RPMI7951 (cell line): ENCODE data around the gene FAM111A. TPM values are rescaled to one million over a fixed set of nuclear protein-coding genes. Genes with fewer than 3 reads are reported as not detected.
A peak's percentile ranks its signal among the peaks of the same experiment; 100 is the strongest.

Experiments used
- DNase-seq: peaks from one replicate; pipeline ENCODE4 v3.0.0-alpha.2; 2012; ENCODE audit warnings: low read depth
- total RNA-seq: library from RNA; depleted of rRNA; stranded (reverse); fragments of >200 nt; shearing (Covaris generic); gene quantifications from 2 replicates; pipeline ENCODE4 v1.2.3, GENCODE V29; 2014

FAM111A gene
- total RNA-seq, 1 experiment from 2014 or later = 118 TPM

GRCh38 chr11:59179121-59179520, 36.5 kb downstream of the FAM111A start:
- DNase-seq = no peak

- no peak for DNase-seq
Measured at GRCh38 chr11:59180168-59180776, 37.6 kb downstream of the FAM111A start.

DNA sequence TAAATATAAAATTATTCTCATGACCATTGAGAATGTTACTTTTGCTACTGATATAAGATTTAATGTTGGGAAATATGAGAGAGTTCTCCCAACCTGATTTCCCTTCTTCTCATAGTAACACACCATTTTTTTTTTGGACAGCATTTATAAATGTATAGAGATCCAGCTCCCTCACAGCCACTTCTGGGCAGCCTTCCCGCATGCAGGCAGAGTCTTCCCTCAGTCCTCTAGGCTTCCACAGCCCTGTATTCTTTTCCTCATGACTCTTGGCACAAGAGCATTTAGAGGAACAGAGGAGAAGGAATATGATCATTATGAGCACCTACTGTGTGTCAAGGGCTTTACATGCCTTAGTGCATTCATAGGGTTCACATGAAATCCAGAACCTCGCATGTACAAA, 38.3 kb downstream of the FAM111A start:
- no peak for DNase-seq

DNA sequence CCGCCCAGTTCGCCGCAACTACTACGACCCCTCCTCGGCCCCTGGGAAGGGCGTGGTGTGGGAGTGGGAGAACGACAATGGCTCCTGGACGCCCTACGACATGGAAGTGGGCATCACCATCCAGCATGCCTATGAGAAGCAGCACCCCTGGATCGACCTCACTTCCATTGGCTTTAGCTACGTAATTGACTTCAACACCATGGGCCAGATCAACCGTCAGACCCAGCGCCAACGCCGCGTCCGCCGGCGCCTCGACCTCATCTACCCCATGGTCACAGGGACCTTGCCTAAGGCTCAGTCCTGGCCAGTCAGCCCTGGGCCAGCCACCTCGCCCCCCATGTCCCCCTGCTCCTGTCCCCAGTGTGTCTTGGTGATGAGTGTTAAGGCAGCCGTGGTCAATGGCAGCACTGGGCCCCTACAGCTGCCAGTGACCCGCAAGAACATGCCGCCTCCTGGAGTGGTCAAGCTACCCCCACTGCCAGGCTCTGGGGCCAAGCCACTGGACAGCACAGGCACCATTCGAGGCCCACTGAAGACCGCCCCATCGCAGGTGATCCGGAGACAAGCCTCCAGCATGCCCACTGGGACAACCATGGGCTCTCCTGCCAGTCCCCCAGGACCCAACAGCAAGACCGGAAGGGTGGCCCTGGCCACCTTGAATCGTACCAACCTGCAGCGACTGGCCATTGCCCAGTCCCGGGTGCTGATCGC, 39.2 kb downstream of the FAM111A start:
- DNase-seq = no peak

- no peak for DNase-seq
Measured at GRCh38 chr11:59182457-59183151, 39.9 kb downstream of the FAM111A start.

GRCh38 chr11:59183771-59184170, 41.1 kb downstream of the FAM111A start:
- DNase-seq = no peak

DNA sequence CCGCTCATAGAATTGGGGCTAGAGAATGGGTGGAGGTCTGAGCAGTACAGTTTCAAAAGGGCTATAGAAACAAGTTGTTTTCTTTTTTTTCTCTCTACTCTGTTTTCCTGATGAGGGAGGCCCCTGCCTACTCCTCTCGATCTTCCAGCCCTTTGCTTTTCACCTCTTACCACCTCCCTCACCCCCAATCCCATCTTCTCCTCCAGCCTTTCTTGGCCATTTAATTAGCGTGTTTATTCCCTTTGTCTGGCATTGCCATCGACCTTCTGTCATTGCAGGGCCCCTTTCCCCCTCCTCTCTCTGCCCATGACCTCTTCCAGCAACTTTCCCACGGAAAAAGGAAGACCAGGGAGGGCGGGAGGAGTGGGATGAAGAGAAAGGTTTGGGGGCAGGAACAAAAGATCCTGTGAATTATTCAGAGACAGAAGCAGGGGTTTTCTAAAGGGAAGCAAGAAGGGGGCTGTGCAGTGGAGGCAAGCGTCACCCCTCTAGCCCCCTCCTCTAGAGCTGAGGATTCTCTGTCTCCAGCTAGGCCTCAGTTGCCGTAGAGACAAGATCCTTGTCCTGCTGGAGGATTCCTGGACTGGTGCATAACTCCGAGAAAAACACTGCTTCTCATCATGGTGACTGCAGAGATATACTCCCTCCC, 42.2 kb downstream of the FAM111A start:
- DNase-seq = no peak

GRCh38 chr11:59185386-59185945, 42.8 kb downstream of the FAM111A start:
- DNase-seq = no peak

- DNase-seq = no peak
Measured at GRCh38 chr11:59186130-59186594, 43.5 kb downstream of the FAM111A start.

GRCh38 chr11:59187035-59187434, 44.4 kb downstream of the FAM111A start:
- no peak for DNase-seq

DNA sequence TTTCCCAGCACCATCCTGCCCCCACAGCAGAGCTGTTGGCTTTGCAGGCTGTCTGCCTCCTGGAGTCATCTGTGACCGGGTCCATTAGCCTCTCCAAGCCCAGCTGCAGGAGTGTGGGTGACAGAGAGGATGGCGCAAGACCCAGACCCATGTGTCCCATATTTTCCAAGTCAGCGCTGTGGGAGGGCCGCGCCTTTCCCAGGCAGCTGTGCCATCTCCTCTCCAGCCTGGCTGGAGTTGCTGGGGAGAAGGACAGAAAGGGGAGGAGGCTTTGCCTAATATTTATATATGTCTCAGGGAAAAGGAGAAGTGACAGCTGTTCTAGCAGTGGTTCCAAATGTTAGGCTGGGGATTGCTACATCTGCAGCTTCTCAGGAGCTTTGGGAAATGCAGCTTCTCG, 44.9 kb downstream of the FAM111A start:
- DNase-seq = no peak

DNA sequence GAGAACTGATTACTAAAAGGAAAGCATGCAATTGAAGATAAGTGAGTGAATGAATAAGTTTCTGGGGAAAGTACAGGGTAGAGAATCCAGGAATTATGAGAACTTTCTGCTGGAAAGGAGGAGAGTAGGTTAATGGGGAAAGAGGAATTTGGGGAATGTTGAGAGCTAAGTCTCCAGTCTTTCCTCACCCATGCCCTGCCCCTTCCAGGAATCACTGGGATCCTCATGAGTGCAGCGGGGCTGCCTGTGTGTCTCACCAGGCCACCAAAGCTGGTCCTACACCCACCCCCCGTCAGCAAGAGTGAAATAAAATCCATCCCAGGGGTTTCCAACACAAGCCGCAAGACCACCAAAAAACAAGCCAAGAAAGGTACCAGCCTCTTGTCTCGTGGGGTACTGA, 46.3 kb downstream of the FAM111A start:
- no peak for DNase-seq

GRCh38 chr11:59189986-59190385, 47.3 kb downstream of the FAM111A start:
- DNase-seq = no peak

GRCh38 chr11:59191095-59191494, 48.4 kb downstream of the FAM111A start:
- no peak for DNase-seq

GRCh38 chr11:59191890-59192289, 49.2 kb downstream of the FAM111A start:
- no peak for DNase-seq

DNA sequence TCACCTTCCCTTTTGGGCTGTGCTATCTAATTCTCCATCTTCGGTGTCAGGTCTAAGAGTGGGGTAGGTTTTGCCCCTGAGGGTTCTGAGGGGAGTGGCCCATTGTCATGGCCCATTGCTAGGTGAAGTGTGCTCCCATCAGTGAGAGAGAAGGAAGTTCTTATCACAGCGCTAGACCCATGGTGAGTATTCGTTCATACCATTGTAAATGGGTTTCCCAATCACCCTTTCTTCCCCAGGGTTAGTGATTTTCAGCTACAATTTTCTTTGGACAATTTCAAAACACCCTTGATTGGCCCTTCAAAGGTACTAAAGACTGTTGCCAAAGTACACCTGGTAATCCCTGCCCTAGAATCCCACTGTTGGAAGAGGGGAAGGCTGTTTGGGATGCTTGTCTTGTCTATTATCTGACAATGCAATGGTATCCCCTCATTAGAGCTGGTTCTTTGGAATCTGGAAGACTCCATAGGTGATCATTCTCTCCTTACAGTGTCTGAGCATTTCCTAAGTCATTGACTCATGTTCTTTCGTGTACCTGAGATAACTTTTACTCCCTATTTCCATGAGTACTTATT, 49.9 kb downstream of the FAM111A start:
- DNase-seq = no peak

DNA sequence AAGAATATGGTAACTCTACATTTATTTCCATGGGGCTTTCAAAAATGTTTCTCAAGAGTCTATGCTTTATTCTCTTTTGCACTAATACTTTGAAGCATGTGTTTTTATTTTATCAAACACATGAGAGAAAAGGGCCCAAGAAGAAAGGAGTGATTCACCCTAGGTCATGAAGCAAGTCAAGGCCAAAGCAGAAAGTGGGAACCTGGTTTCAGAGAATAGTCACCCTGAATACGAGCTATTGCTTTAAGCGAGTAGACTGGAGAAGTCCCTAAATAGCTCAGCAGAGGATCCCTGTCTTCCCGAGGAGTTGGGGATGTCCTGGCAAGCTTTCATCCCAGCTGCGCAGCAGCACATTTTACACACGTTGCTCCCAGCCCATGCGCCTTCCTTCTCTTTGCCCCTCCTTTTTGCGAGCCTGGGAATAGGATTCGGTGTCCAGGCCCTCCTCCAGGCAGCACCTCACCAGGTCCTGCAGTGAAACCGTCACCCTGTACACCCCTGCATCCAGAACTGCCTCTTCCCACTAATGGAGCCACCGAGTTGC, 51.0 kb downstream of the FAM111A start:
- DNase-seq = no peak

DNA sequence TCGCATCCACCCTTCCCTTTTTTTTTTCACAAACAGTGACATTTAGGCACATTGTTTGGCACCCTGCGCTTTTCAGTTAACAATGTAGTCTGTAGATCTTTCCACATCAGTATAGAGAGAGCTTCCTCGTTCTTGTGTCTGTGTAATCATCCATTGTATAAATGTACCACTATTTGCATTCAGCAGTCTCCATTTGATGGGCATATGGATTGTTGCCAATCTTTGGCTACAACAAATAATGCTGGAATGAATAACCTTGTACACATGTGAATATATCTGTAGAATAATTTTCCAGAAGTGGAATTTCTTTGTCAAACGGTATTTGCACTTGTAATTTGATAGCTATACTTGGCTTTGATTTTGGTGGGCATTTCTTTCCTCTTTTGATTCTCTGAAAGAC, 52.9 kb downstream of the FAM111A start:
- DNase-seq = no peak

DNA sequence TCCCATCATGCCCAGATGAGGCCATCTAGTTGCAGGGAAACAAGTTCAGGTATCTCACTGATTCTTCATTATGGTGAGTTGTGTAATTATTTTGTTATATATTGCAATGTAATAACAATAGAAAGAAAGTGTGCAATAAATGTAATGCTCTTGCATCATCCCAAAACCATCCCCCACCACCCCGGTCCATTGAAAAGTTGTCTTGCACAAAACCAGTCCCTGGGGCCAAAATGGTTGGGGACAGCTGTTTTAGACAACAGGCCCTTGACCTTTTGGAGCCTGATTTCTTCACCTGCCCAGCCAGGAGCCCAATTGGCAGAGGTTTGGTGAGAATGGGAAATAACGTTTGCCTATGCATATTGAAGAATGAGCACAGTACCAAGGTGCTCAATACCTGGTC, 54.1 kb downstream of the FAM111A start:
- no peak for DNase-seq

- peak; percentile 74 for DNase-seq
Measured at GRCh38 chr11:59197991-59198390, 55.3 kb downstream of the FAM111A start.

DNA sequence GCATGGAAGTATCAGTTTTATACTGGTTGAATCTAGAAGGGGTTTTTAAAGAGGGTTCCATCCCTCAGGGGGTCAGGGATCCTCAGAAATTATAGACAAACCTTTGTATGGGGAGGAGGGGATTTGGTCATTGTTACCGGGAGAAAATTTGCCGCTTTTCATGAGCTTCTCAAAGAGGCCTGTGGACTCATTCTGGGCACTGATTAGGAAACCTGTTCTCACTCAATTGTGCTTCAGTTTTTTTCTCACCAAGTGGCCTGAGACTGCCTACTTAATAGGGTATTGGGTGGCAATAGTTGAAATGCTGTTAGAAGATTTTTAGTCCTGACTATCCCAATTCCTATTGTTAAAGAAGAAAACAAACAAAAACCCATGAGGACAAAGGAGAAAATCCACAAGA, 56.1 kb downstream of the FAM111A start:
- DNase-seq = no peak
